Measurements from ENCODE around the gene SLCO4A1.

SLCO4A1 gene

GRCh38 chr20:62653373-62653772 is 11.1 kb downstream of the SLCO4A1 start:
- H3K4me3 ChIP-seq (ENCODE audit: low read length) = no peak overlapping the region
- TF ChIP-seq CTCF (IDR thresholded peaks at IDR 0.05; ENCODE audit: insufficient read depth, low read depth, low read length, missing control alignments) = no peak
- DNase-seq (ENCODE audit: low read depth) = no peak

- DNase-seq (ENCODE audit: low read depth) = no peak
- TF ChIP-seq CTCF (IDR thresholded peaks at IDR 0.05; ENCODE audit: insufficient read depth, low read depth, low read length, missing control alignments) = no peak
- no peak overlapping the region for H3K4me3 ChIP-seq (ENCODE audit: low read length)
These were observed 11.8 kb downstream of the SLCO4A1 start for GRCh38 chr20:62653951-62654685.

GRCh38 chr20:62655282-62656196 is 13.2 kb downstream of the SLCO4A1 start:
- no peak for TF ChIP-seq CTCF (IDR thresholded peaks at IDR 0.05; ENCODE audit: insufficient read depth, low read depth, low read length, missing control alignments)
- no peak for DNase-seq (ENCODE audit: low read depth)
- H3K4me3 ChIP-seq (ENCODE audit: low read length) = no peak overlapping the region

GRCh38 chr20:62656197-62656918 is 14.1 kb downstream of the SLCO4A1 start:
- DNase-seq (ENCODE audit: low read depth) = peak; percentile 72
- TF ChIP-seq CTCF (IDR thresholded peaks at IDR 0.05; ENCODE audit: insufficient read depth, low read depth, low read length, missing control alignments) = no peak
- H3K4me3 ChIP-seq (ENCODE audit: low read length) = no peak overlapping the region

- DNase-seq (ENCODE audit: low read depth) = no peak
- no peak overlapping the region for H3K4me3 ChIP-seq (ENCODE audit: low read length)
- TF ChIP-seq CTCF (IDR thresholded peaks at IDR 0.05; ENCODE audit: insufficient read depth, low read depth, low read length, missing control alignments) = no peak
These were observed 14.8 kb downstream of the SLCO4A1 start for GRCh38 chr20:62656919-62657588.

GRCh38 chr20:62657589-62657942 is 15.3 kb downstream of the SLCO4A1 start:
- no peak for DNase-seq (ENCODE audit: low read depth)
- no peak overlapping the region for H3K4me3 ChIP-seq (ENCODE audit: low read length)

More at GRCh38 chr20:62657589-62657942, 15.3 kb downstream of the SLCO4A1 start:
- TF ChIP-seq CTCF (IDR thresholded peaks at IDR 0.05; ENCODE audit: insufficient read depth, low read depth, low read length, missing control alignments) = no peak

Measured in epithelial cell of esophagus (primary cell).